ENCODE measurements around the gene STK32B.

The STK32B gene

DNA sequence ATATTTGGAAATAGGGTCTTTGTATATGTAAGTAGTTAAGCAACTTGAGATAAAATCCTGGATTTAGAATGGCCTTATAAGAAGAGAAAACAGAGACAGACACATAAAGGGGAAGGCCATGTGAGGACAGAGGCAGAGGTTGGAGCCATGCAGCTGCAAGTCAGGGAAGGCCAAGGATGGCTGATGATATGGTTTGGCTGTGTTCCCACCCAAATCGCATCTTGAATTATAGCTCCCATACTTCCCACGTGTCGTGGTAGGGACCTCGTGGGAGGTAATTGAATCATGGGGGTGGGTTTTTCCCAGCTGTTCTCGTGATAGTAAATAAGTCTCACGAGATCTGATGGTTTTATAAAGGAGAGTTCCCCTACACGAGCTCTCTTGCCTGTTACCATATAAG lies 76.3 kb downstream of the STK32B start:
- DNase-seq (ENCODE audit: extremely low spot score): no peak
- ChIA-PET POLR2A (no interaction called here), CTCF (interaction anchor here (1.2 kb wide), 1 partner anchor 13 kb away, joined by 3 read pairs; no protein-coding TSS in a partner anchor)
- TF ChIP-seq, protein P1, sequence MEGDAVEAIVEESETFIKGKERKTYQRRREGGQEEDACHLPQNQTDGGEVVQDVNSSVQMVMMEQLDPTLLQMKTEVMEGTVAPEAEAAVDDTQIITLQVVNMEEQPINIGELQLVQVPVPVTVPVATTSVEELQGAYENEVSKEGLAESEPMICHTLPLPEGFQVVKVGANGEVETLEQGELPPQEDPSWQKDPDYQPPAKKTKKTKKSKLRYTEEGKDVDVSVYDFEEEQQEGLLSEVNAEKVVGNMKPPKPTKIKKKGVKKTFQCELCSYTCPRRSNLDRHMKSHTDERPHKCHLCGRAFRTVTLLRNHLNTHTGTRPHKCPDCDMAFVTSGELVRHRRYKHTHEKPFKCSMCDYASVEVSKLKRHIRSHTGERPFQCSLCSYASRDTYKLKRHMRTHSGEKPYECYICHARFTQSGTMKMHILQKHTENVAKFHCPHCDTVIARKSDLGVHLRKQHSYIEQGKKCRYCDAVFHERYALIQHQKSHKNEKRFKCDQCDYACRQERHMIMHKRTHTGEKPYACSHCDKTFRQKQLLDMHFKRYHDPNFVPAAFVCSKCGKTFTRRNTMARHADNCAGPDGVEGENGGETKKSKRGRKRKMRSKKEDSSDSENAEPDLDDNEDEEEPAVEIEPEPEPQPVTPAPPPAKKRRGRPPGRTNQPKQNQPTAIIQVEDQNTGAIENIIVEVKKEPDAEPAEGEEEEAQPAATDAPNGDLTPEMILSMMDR (IDR thresholded peaks at IDR 0.05; ENCODE audit: control extremely low read depth, extremely low read depth, low read depth, missing control alignments): no peak

DNA sequence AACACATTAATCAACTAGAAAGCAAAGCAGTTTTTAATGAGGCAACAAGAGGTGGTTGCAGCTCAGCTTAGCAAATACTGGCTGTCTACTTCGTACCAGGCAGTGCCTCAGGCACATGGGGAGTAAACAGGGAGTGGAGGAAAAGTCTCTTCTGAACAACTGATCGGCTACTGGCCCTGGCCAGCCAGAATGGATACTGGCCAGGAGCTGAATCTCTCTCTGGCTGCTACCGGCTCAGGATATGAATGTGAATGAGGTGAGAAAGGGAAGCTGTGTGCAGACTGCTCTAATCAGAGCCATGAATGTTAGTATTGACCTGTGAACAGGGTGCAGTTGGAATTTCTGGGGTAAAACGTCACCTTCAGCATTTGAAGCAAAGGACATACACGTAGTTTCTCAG lies 77.3 kb downstream of the STK32B start:
- no peak for DNase-seq (ENCODE audit: extremely low spot score)
- ChIA-PET CTCF (no interaction called here), POLR2A (no interaction called here)
- TF ChIP-seq, protein P1 (IDR thresholded peaks at IDR 0.05; ENCODE audit: control extremely low read depth, extremely low read depth, low read depth, missing control alignments): no peak

DNA sequence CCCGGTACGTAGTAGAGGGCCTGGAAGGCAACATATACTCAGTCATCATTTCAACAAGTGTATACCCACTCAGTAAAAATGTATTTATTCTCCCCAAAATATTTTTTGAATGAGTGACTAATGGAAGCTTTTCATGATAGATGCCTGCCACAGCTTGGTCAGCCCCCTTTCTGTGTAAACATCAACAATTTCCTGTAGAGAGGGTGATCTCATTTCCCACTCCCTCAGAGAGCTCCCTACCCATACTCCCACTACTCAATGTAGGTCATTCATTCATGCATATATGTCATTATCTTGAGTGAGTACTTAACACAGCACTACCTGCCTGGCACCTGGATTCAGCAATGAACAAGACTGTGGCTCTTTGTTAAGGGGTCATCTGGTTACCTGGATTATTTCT lies 81.9 kb downstream of the STK32B start:
- TF ChIP-seq, protein P1 (IDR thresholded peaks at IDR 0.05; ENCODE audit: control extremely low read depth, extremely low read depth, low read depth, missing control alignments): no peak
- POLR2A ChIA-PET: no interaction called here
- DNase-seq (ENCODE audit: extremely low spot score): no peak
- CTCF ChIA-PET: no interaction called here

DNA sequence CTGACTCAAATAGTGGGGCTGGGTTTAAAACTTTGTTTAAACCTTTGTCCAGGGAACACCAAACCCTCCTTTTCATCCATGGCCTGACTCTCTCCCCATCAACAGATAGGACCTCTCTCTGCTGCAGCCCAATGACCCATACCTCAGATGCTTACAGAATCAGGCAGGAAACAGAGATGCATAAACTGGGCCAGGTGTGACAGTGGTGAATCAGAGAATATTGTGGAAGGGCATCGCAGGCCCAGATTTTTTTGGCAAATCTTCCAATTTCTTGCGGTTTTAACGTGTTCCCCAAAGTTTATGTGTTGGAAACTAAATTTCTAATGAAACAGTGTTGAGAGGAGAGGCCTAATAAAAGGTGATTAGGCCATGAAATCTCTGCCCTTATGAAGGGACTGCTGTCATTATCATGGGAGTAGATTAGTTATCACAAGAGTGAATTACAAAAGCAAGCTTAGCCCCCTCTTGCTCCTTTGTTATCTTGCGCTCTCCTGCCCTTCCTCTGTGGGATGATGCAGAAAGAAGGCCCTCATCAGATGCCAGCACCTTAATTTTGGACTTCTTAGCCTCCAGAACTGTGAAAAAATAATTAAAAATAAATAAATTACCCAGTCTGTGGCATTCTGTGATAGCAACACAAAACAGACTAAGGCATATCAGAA lies 82.8 kb downstream of the STK32B start:
- CTCF ChIA-PET: no interaction called here
- TF ChIP-seq, protein P1 (IDR thresholded peaks at IDR 0.05; ENCODE audit: control extremely low read depth, extremely low read depth, low read depth, missing control alignments): no peak
- no peak for DNase-seq (ENCODE audit: extremely low spot score)
- POLR2A ChIA-PET: no interaction called here

DNA sequence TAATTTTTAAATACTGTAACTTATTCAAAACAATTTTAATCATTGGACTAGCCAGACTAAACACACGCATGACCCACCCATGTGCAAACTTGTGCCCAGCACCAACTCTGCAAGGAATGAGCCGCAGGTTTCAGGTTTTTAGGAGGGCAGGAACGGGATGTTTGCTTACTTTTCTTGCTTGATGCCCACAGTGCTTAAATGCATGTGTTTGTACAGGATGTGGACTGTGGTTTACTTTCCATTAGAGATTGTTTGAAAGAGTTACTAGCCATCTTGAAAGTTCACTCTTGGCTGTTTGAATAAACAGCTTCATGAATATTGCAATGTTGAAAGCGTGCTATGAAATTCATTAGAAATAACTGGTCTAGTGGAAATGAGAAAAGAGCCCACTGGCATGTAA lies 83.3 kb downstream of the STK32B start:
- CTCF ChIA-PET: no interaction called here
- TF ChIP-seq, protein P1 (IDR thresholded peaks at IDR 0.05; ENCODE audit: control extremely low read depth, extremely low read depth, low read depth, missing control alignments): no peak
- POLR2A ChIA-PET: no interaction called here
- DNase-seq (ENCODE audit: extremely low spot score): no peak

- no peak for DNase-seq (ENCODE audit: extremely low spot score)
- ChIA-PET POLR2A (no interaction called here), CTCF (no interaction called here)
- TF ChIP-seq, protein P1 (IDR thresholded peaks at IDR 0.05; ENCODE audit: control extremely low read depth, extremely low read depth, low read depth, missing control alignments): no peak
Observed at GRCh38 chr4:5137226-5137625, 85.9 kb downstream of the STK32B start.

All from GM10248 (cell line).